Gastrocnemius medialis (tissue), 4 donors: ENCODE measurements around the gene DNAJB11. TPM values are rescaled to one million over a fixed set of nuclear protein-coding genes. Genes with fewer than 3 reads are reported as not detected.

Experiments used
- ATAC-seq, 2 donors: fragments of 150-250 bp; one replicate each; pipeline ENCODE4 v1.9.1; 2016
- DNase-seq, 2 donors: peaks; one replicate each; pipeline ENCODE4 v3.0.0-alpha.2; 2019
- H3K27ac ChIP-seq, 4 donors: fragments of 200-600 bp; sonication (generic); 1 replicate in 1 of 4; 2 replicates in 3 of 4; pipeline ENCODE4 v1.5.1; 2016 to 2018; ENCODE audit warnings: mild to moderate bottlenecking in 2 of 4, moderate library complexity in 1 of 4
- H3K27me3 ChIP-seq, 3 donors: fragments of 200-600 bp; sonication (generic) in 2 of 3; 1 replicate in 1 of 3; 2 replicates in 2 of 3; pipeline versions ENCODE4 v1.5.1 to v1.6.0; 2016 to 2019; ENCODE audit warnings: mild to moderate bottlenecking in 1 of 3, moderate library complexity in 1 of 3
- H3K36me3 ChIP-seq, 2 donors: fragments of 200-600 bp; sonication (generic) in 1 of 2; one replicate each; pipeline ENCODE4 v1.5.1; 2017 to 2018
- H3K4me1 ChIP-seq, 2 donors: fragments of 200-600 bp; sonication (generic) in 1 of 2; one replicate each; pipeline ENCODE4 v1.5.1; 2016 to 2017; ENCODE audit warnings: mild to moderate bottlenecking in 2 of 2
- H3K4me3 ChIP-seq, 4 donors: fragments of 200-600 bp; sonication (generic) in 3 of 4; 1 replicate in 1 of 4; 2 replicates in 3 of 4; pipeline ENCODE4 v1.5.1; 2016 to 2019; ENCODE audit warnings: mild to moderate bottlenecking in 2 of 4
- H3K9me3 ChIP-seq, 3 donors: fragments of 200-600 bp; sonication (generic) in 2 of 3; 1 replicate in 1 of 3; 2 replicates in 2 of 3; pipeline ENCODE4 v1.5.1; 2016 to 2019
- CTCF ChIP-seq, 5 experiments: fragments of 450-650 bp in 3 of 5; fragments of 200-600 bp in 2 of 5; sonication (generic) in 2 of 5; IDR thresholded peaks in 4 of 5; conservative IDR thresholded peaks in 1 of 5; 1 replicate in 4 of 5; 2 replicates in 1 of 5; pipeline ENCODE4 v1.5.1; 2016 to 2019; ENCODE audit warnings: antibody characterized with exemption in 5 of 5, mild to moderate bottlenecking in 3 of 5, moderate library complexity in 3 of 5
- POLR2A ChIP-seq, 2 donors: fragments of 450-650 bp; IDR thresholded peaks; one replicate each; pipeline ENCODE4 v1.6.1; 2017; ENCODE audit warnings: antibody characterized with exemption in 2 of 2, mild to moderate bottlenecking in 2 of 2, moderate library complexity in 2 of 2
- in situ Hi-C, 4 donors: fragments of 200-750 bp; cut with MboI; loops; one replicate each; pipeline versions ENCODE4 v1.15.0 to v1.8.0; 2017; ENCODE audit warnings: low sequenced_read_pairs in 4 of 4
- intact Hi-C: fragments of 100-400 bp; cut with DNase I; formaldehyde crosslinking; loops from one replicate; pipeline ENCODE4 v1.15.1; 2023; ENCODE audit warnings: low total_unique reads
- total RNA-seq, 4 donors: library from RNA; depleted of rRNA; stranded (reverse); fragments of >200 nt; gene quantifications; one replicate each; pipeline versions ENCODE4 v1.1.0 to v1.2.3, GENCODE V29; 2016

The DNAJB11 gene
- total RNA-seq, 4 donors from 2014 or later, result 15.1 to 24.7 (median 23.0) TPM

DNA sequence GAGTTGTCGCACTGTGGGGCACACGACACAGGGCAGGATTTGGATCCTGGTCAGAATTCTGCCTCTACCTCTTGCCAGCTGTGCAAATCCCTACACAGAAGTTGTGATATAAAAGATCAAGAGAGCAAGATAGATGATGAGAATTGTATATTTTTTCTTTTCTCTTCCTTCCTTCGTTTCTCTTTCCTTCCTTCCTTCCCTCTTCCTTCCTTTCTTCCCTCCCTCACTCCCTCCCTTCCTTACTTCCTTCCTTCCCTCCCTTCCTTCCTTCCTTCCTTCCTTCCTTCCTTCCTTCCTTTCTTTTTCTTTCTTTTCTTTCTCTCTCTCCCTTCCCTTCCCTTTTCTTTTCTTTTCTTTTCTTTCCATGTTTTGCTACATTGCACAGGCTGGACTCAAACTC lies 30.4 kb downstream of the DNAJB11 start:
- Histone ChIP-seq H3K4me3 (no peak overlapping the region), H3K27ac (no peak overlapping the region), H3K27me3 (no peaks in the 10 kb centered on the region), H3K36me3 (no peaks in the 10 kb centered on the region), H3K9me3 (no peaks in the 10 kb centered on the region), H3K4me1 (no peaks in the 10 kb centered on the region)
- TF ChIP-seq POLR2A (IDR thresholded peaks at IDR 0.05) (no peak), CTCF (IDR thresholded peaks at IDR 0.05 in 4 of 5, conservative IDR thresholded peaks at IDR 0.05 in 1 of 5) (no peak)
- in situ Hi-C loops, result loop anchor here (25.0 kb wide), 1 partner anchor 561 kb away; no protein-coding TSS in a partner anchor
- ATAC-seq (no peak), DNase-seq (no peak)
- intact Hi-C loops, result no loop called here

GRCh38 chr3:186603159-186603558 lies 32.6 kb downstream of the DNAJB11 start:
- no peaks in the 10 kb centered on the region for H3K9me3 ChIP-seq
- no peaks in the 10 kb centered on the region for H3K27me3 ChIP-seq
- TF ChIP-seq POLR2A (IDR thresholded peaks at IDR 0.05) (no peak), CTCF (IDR thresholded peaks at IDR 0.05 in 4 of 5, conservative IDR thresholded peaks at IDR 0.05 in 1 of 5) (no peak)
- intact Hi-C loops (no loop called here), in situ Hi-C loops (loop anchor here (25.0 kb wide), 1 partner anchor 559 kb away; no protein-coding TSS in a partner anchor)
- no peak for ATAC-seq
- no peak for DNase-seq
- no peak overlapping the region for H3K27ac ChIP-seq
- H3K4me1 ChIP-seq, result no peaks in the 10 kb centered on the region
- no peak overlapping the region for H3K4me3 ChIP-seq
- no peaks in the 10 kb centered on the region for H3K36me3 ChIP-seq

- Histone ChIP-seq H3K9me3 (no peaks in the 10 kb centered on the region), H3K4me1 (no peaks in the 10 kb centered on the region), H3K36me3 (no peaks in the 10 kb centered on the region), H3K27ac (no peak overlapping the region), H3K4me3 (no peak overlapping the region), H3K27me3 (no peaks in the 10 kb centered on the region)
- intact Hi-C loops (no loop called here), in situ Hi-C loops (loop anchor here (25.0 kb wide), 1 partner anchor 557 kb away; no protein-coding TSS in a partner anchor)
- DNase-seq (no peak), ATAC-seq (no peak)
- TF ChIP-seq CTCF (IDR thresholded peaks at IDR 0.05 in 4 of 5, conservative IDR thresholded peaks at IDR 0.05 in 1 of 5), result no peak
- no peak for TF ChIP-seq POLR2A (IDR thresholded peaks at IDR 0.05)
Observed at GRCh38 chr3:186605078-186605477, 34.6 kb downstream of the DNAJB11 start.

DNA sequence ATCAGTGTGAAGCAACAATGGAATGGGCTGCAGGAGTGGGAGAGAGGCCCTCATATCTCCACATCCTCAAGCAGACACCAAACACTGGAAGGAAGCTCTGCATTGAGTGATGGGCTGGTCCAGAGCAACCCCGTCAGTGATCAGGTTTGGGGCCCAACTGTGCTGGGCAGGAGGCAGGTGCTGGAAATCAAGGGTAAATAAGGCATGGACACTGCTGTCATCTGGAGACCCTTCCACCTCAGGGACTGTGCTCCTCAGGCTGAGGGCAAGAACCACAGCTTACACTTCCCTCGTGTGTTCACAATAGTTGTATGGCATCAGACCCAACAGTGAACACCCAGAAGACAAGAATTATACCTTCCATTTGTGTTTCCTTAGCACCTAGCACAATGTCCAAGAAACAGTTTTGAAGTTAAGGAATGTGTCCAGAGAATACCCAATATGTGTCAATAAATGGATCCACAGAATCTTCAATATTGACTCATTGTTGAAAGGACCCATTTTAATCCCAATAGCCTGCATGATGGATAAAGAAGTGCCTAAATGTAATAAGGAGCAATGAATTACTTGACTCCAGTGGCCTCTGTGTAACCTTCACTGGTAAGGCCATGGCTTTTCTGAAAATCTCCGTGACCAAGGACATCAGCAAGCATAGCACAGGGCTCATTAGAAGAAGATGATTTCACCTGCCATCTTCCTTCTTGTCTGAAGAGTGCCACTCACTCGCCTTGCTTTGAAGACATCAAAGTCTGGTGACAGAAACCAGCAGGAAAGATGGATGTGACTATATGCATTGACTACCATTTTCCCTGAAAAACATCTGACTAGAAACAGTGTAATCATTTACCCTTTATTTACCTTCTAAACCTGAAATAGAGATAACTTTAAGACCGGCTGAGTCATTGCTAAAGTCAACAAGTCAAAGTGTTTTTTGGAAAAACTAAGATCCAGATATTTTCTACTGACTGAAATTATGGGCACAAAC lies 35.3 kb downstream of the DNAJB11 start:
- in situ Hi-C loops, result loop anchor here (25.0 kb wide), 1 partner anchor 556 kb away; no protein-coding TSS in a partner anchor
- Histone ChIP-seq H3K27me3 (no peaks in the 10 kb centered on the region), H3K4me1 (no peaks in the 10 kb centered on the region), H3K27ac (no peak overlapping the region), H3K4me3 (no peak overlapping the region), H3K36me3 (no peaks in the 10 kb centered on the region), H3K9me3 (no peaks in the 10 kb centered on the region)
- no peak for DNase-seq
- TF ChIP-seq POLR2A (IDR thresholded peaks at IDR 0.05) (no peak), CTCF (IDR thresholded peaks at IDR 0.05 in 4 of 5, conservative IDR thresholded peaks at IDR 0.05 in 1 of 5) (no peak)
- no peak for ATAC-seq
- intact Hi-C loops, result no loop called here
